IMR-90 (cell line): ENCODE measurements around the gene LTA. TPM values are rescaled to one million over a fixed set of nuclear protein-coding genes. Genes with fewer than 3 reads are reported as not detected.
A peak's percentile ranks its signal among the peaks of the same experiment; 100 is the strongest.

Source experiments
- ATAC-seq: fragments of 200-7000 bp; cut with Tn5 transposase; 2 replicates; pipeline ENCODE4 v1.9.1; 2020; ENCODE audit warnings: low read depth, mild to moderate bottlenecking, moderate library complexity
- BruUV-seq: library from RNA; stranded (reverse); fragments of 400-500 nt; replicated peaks from 2 replicates; lab custom pipeline; 2021; lab: Mats Ljungman, UMichigan
- CTCF ChIA-PET: fragments of 300-600 bp; formaldehyde crosslinking; extraction: SDS; loops from one replicate; lab custom pipeline; 2021; ENCODE audit warnings: antibody characterized with exemption; lab: Yijun Ruan, JAX
- POLR2A ChIA-PET: fragments of 300-600 bp; sonication (Branson Sonifier 250); formaldehyde crosslinking; loops from one replicate; lab custom pipeline; 2022; ENCODE audit warnings: antibody characterized with exemption; ENCODE audit not compliant: unreplicated experiment; lab: Charles Lee
- DNase-seq: peaks from one replicate; pipeline ENCODE4 v3.0.0; 2013
- H2AFZ ChIP-seq: replicated peaks from 2 replicates; pipeline ENCODE3; 2013; ENCODE audit warnings: low read length, mild to moderate bottlenecking; ENCODE audit not compliant: poor library complexity
- H2AK5ac ChIP-seq: 2 replicates; pipeline ENCODE4 v1.6.1; 2013; ENCODE audit warnings: low read depth, low read length, inconsistent platforms
- H2AK9ac ChIP-seq: replicated peaks from 2 replicates; pipeline ENCODE3; 2013; ENCODE audit warnings: mild to moderate bottlenecking, low read depth, low read length, moderate library complexity; ENCODE audit not compliant: poor library complexity
- H2BK120ac ChIP-seq: 2 replicates; pipeline ENCODE4 v1.6.1; 2013; ENCODE audit warnings: low read depth, low read length, inconsistent platforms
- H2BK15ac ChIP-seq: 3 replicates; pipeline ENCODE4 v1.6.1; 2013; ENCODE audit warnings: low read depth, low read length, inconsistent platforms
- H2BK20ac ChIP-seq: 2 replicates; pipeline ENCODE4 v1.6.1; 2013; ENCODE audit warnings: low read depth, mild to moderate bottlenecking, inconsistent platforms, low read length, moderate library complexity
- H2BK5ac ChIP-seq: 2 replicates; pipeline ENCODE4 v1.6.1; 2013; ENCODE audit warnings: mild to moderate bottlenecking, low read depth, low read length, inconsistent platforms; ENCODE audit not compliant: poor library complexity, severe bottlenecking
- H3K14ac ChIP-seq: replicated peaks from 2 replicates; pipeline ENCODE4 v1.6.1; 2013; ENCODE audit warnings: low read depth, low read length, inconsistent platforms
- H3K18ac ChIP-seq: 2 replicates; pipeline ENCODE4 v1.6.1; 2013; ENCODE audit warnings: low read depth, low read length, control low read depth
- H3K23ac ChIP-seq: 2 replicates; pipeline ENCODE4 v1.6.1; 2013; ENCODE audit warnings: low read depth, low read length, inconsistent platforms
- H3K27ac ChIP-seq: 2 replicates; pipeline ENCODE4 v1.5.1; 2013; ENCODE audit warnings: mild to moderate bottlenecking, control low read depth, low read length; ENCODE audit not compliant: insufficient read depth
- H3K27me3 ChIP-seq: 2 replicates; pipeline ENCODE4 v1.6.1; 2013; ENCODE audit warnings: low read length; ENCODE audit not compliant: control insufficient read depth, insufficient read depth
- H3K36me3 ChIP-seq: 2 replicates; pipeline ENCODE4 v1.6.1; 2013; ENCODE audit warnings: low read length, mixed read lengths; ENCODE audit not compliant: control insufficient read depth, insufficient read depth
- H3K4ac ChIP-seq: 2 replicates; pipeline ENCODE4 v1.6.1; 2013; ENCODE audit warnings: low read depth, low read length, inconsistent platforms
- H3K4me1 ChIP-seq: 2 replicates; pipeline ENCODE4 v1.6.1; 2013; ENCODE audit warnings: low read length, mixed read lengths; ENCODE audit not compliant: control insufficient read depth, insufficient read depth
- H3K4me2 ChIP-seq: 2 replicates; pipeline ENCODE4 v1.6.1; 2013; ENCODE audit warnings: low read depth, mild to moderate bottlenecking, control low read depth, low read length, moderate library complexity
- H3K4me3 ChIP-seq: 2 replicates; pipeline ENCODE4 v1.5.1; 2013; ENCODE audit warnings: low read depth, mild to moderate bottlenecking, control low read depth, low read length, moderate library complexity; ENCODE audit not compliant: insufficient read depth
- H3K56ac ChIP-seq: 2 replicates; pipeline ENCODE4 v1.6.1; 2013; ENCODE audit warnings: low read length, inconsistent platforms; ENCODE audit not compliant: insufficient read depth; ENCODE audit errors: extremely low read depth
- H3K79me1 ChIP-seq, 2 experiments: 2 replicates each; pipeline ENCODE4 v1.6.1; 2013; ENCODE audit warnings: low read length in 2 of 2, inconsistent platforms in 1 of 2, low read depth in 1 of 2
- H3K9ac ChIP-seq: 2 replicates; pipeline ENCODE4 v1.6.1; 2013; ENCODE audit warnings: low read depth, low read length, control low read depth
- H3K9me1 ChIP-seq: 2 replicates; pipeline ENCODE4 v1.6.1; 2013; ENCODE audit warnings: low read length, inconsistent platforms; ENCODE audit not compliant: insufficient read depth
- H3K9me3 ChIP-seq: 2 replicates; pipeline ENCODE4 v1.6.1; 2013; ENCODE audit warnings: low read length; ENCODE audit not compliant: control insufficient read depth, insufficient read depth
- H4K20me1 ChIP-seq: 2 replicates; pipeline ENCODE4 v1.6.1; 2013; ENCODE audit warnings: low read length, inconsistent platforms; ENCODE audit not compliant: insufficient read depth
- H4K5ac ChIP-seq: 2 replicates; pipeline ENCODE4 v1.6.1; 2013; ENCODE audit warnings: mild to moderate bottlenecking, low read depth, low read length, control low read depth
- H4K8ac ChIP-seq, 2 experiments: 2 replicates each; pipeline ENCODE4 v1.6.1; 2013; ENCODE audit warnings: low read depth in 2 of 2, low read length in 2 of 2, control low read depth in 1 of 2, inconsistent platforms in 1 of 2
- H4K91ac ChIP-seq: 2 replicates; pipeline ENCODE4 v1.6.1; 2013; ENCODE audit warnings: low read depth, low read length, inconsistent platforms; ENCODE audit not compliant: insufficient read depth
- BHLHE40 ChIP-seq: fragments of 150-350 bp; IDR thresholded peaks from 2 replicates; pipeline ENCODE4 v1.6.1; 2016; ENCODE audit warnings: mild to moderate bottlenecking, low read depth, low read length
- CEBPB ChIP-seq: IDR thresholded peaks from 2 replicates; pipeline ENCODE4 v1.6.1; 2012; ENCODE audit warnings: low read depth, low read length, improper control_type of control experiment
- CHD1 ChIP-seq: IDR thresholded peaks from 2 replicates; pipeline ENCODE4 v1.6.1; 2012; ENCODE audit warnings: low read depth, low read length, improper control_type of control experiment
- ELK1 ChIP-seq: fragments of 150-350 bp; IDR thresholded peaks from 2 replicates; pipeline ENCODE4 v1.6.1; 2016; ENCODE audit warnings: low read depth, mild to moderate bottlenecking, low read length, moderate library complexity, borderline replicate concordance
- MAFK ChIP-seq: IDR thresholded peaks from 2 replicates; pipeline ENCODE4 v1.6.1; 2012; ENCODE audit warnings: low read depth, low read length, improper control_type of control experiment
- MXI1 ChIP-seq: IDR thresholded peaks from 2 replicates; pipeline ENCODE4 v1.6.1; 2012; ENCODE audit warnings: low read depth, mild to moderate bottlenecking, low read length, moderate library complexity, borderline replicate concordance
- NFE2L2 ChIP-seq: fragments of 150-350 bp; IDR thresholded peaks from 2 replicates; pipeline ENCODE4 v1.6.1; 2016; ENCODE audit warnings: low read depth, mild to moderate bottlenecking, low read length
- POLR2A ChIP-seq: IDR thresholded peaks from 2 replicates; pipeline ENCODE4 v1.6.1; 2012; ENCODE audit warnings: mild to moderate bottlenecking, low read depth, low read length
- RAD21 ChIP-seq: IDR thresholded peaks from 2 replicates; pipeline ENCODE4 v1.6.1; 2012; ENCODE audit warnings: low read length, improper control_type of control experiment
- RFX5 ChIP-seq: IDR thresholded peaks from 2 replicates; pipeline ENCODE4 v1.8.0; 2012; ENCODE audit warnings: low read depth, mild to moderate bottlenecking, low read length, moderate library complexity
- SMC3 ChIP-seq: fragments of 150-350 bp; IDR thresholded peaks from 2 replicates; pipeline ENCODE4 v1.6.1; 2016; ENCODE audit warnings: low read depth, mild to moderate bottlenecking, antibody characterized with exemption, low read length, moderate library complexity
- WGBS, 2 experiments: methylation state at CpG; one replicate each; pipeline versions ENCODE4 v1.1.5 to v1.1.7; 2013; ENCODE audit warnings: missing lambda C conversion rate in 2 of 2; ENCODE audit not compliant: insufficient read length in 1 of 2; ENCODE audit errors: extremely low coverage in 2 of 2; 5-methylcytosine and 5-hydroxymethylcytosine counted together
- dilution Hi-C: fragments of 300-500 bp; cut with HindIII; formaldehyde crosslinking; loops from one replicate; pipeline ENCODE4 v1.14.3; 2018; ENCODE audit warnings: low sequenced_read_pairs; ENCODE audit not compliant: unreplicated experiment
- in situ Hi-C: fragments of 300-500 bp; cut with MboI; formaldehyde crosslinking; loops from 3 replicates; pipeline ENCODE4 v1.14.3; 2019; ENCODE audit warnings: low sequenced_read_pairs, inconsistent platforms, mixed read lengths
- intact Hi-C: fragments of 100-400 bp; cut with micrococcal nuclease; formaldehyde crosslinking; loops from 2 replicates; pipeline ENCODE4 v1.10.0; 2022
- polyA plus RNA-seq, 3 experiments: library from polyadenylated mRNA; depleted of rRNA; stranded (reverse); fragments of >200 nt; gene quantifications; 2 replicates each; pipeline ENCODE4 v1.2.3, GENCODE V29; 2012; ENCODE audit warnings: low replicate concordance in 1 of 3
- total RNA-seq: library from RNA; depleted of rRNA; stranded (reverse); fragments of >200 nt; gene quantifications from 2 replicates; pipeline ENCODE4 v1.2.3, GENCODE V29; 2012

LTA gene
- total and polyA plus RNA-seq, 2 of the 4 experiments (the other 2 are of a cell fraction): not detected

GRCh38 chr6:31619805-31620585 lies 47.9 kb downstream of the LTA start:
- CTCF ChIA-PET: no interaction called here
- Histone ChIP-seq H2BK15ac (peak overlapping the region; percentile 71; the same call in 1 of the 3 replicates), H2BK5ac (peak overlapping the region; percentile 92), H3K23ac (peak overlapping the region; percentile 23; the same call in 1 of the 2 replicates), H3K56ac (peak overlapping the region; percentile 75), H2AFZ (peak overlapping the region; percentile 99), H3K9me3 (no peaks in the 10 kb centered on the region), H3K4me3 (peak overlapping the region; percentile 64), H2BK20ac (no peak overlapping the region), H3K79me1 (peaks cover 0 to 30% of the 10 kb centered on the region in 2 experiments; a peak in 3 of 4 replicates), H3K4ac (peak overlapping the region; percentile 82), H2BK120ac (peak overlapping the region; percentile 82; the same call in 1 of the 2 replicates), H3K27ac (peak overlapping the region; percentile 92), H4K20me1 (peaks cover 36% of the 10 kb centered on the region), H3K4me2 (peak overlapping the region; percentile 71), H3K4me1 (no peaks in the 10 kb centered on the region), H4K91ac (peak overlapping the region; percentile 78), H3K14ac (peak overlapping the region; percentile 71), H2AK9ac (peak overlapping the region; percentile 90), H3K9me1 (peaks cover 6% of the 10 kb centered on the region), H3K18ac (peak overlapping the region; percentile 47), H4K8ac (peak overlapping the region; percentile 44 to 88), H3K36me3 (peaks cover 21% of the 10 kb centered on the region), H3K27me3 (no peaks in the 10 kb centered on the region), H3K9ac (peak overlapping the region; percentile 70), H2AK5ac (no peak overlapping the region), H4K5ac (peak overlapping the region; percentile 50)
- intact Hi-C loops: loop anchor here (1.0 kb wide), 1 partner anchor 32 kb away; the partner anchor contains the start of gene BAG6
- in situ Hi-C loops: no loop called here
- POLR2A ChIA-PET: no interaction called here
- peak; percentile 98 for DNase-seq
- peak; percentile 87 for ATAC-seq
- peak; percentile 31; the same call in 1 of the 2 replicates for TF ChIP-seq BHLHE40
- TF ChIP-seq NFE2L2: no peak
- TF ChIP-seq POLR2A: peak; percentile 84; the same call in 1 of the 2 replicates
- 0 out of 2 replicates have a peak, but pooled peaks have one; percentile 15 for TF ChIP-seq RFX5
- TF ChIP-seq RAD21: no peak
- 0 out of 2 replicates have a peak, but pooled peaks have one; percentile 1 for TF ChIP-seq CHD1
- no peak for TF ChIP-seq SMC3
- TF ChIP-seq MXI1: peak; percentile 69; the same call in 1 of the 2 replicates
- TF ChIP-seq CEBPB: peak; percentile 76
- no peak for TF ChIP-seq ELK1
- TF ChIP-seq MAFK: peak; percentile 61
- no TSS peak for BruUV-seq
- dilution Hi-C loops: no loop called here
- 0% methylated on average over 32 of the region's 50 CpGs; no CpG with 5 or more reads in 1 of the 2 experiments for WGBS, 2 experiments
